ENCODE data around the gene PDE2A.

The PDE2A gene

GRCh38 chr11:72602250-72602904 lies 71.8 kb downstream of the PDE2A start:
- no peaks in the 10 kb centered on the region for H3K9me3 Mint-ChIP-seq
- H3K27me3 Mint-ChIP-seq: peaks cover 46 to 61% of the 10 kb centered on the region in 2 donors
- no peak overlapping the region for H3K4me3 Mint-ChIP-seq
- no peaks in the 10 kb centered on the region for H3K36me3 Mint-ChIP-seq
- peaks cover 0 to 7% of the 10 kb centered on the region in 2 donors for H3K4me1 Mint-ChIP-seq
- H3K27ac Mint-ChIP-seq: no peak overlapping the region
- ATAC-seq (replicated peaks): no peak
- DNase-seq: no peak

GRCh38 chr11:72600557-72600956 lies 73.7 kb downstream of the PDE2A start:
- H3K4me3 Mint-ChIP-seq: no peak overlapping the region
- ATAC-seq (replicated peaks) (no peak), DNase-seq (no peak)
- peaks cover 41 to 52% of the 10 kb centered on the region in 2 donors for H3K27me3 Mint-ChIP-seq
- H3K36me3 Mint-ChIP-seq: no peaks in the 10 kb centered on the region
- H3K4me1 Mint-ChIP-seq: no peaks in the 10 kb centered on the region
- H3K9me3 Mint-ChIP-seq: no peaks in the 10 kb centered on the region
- no peak overlapping the region for H3K27ac Mint-ChIP-seq

- Mint-ChIP-seq H3K27ac (no peak overlapping the region), H3K36me3 (no peaks in the 10 kb centered on the region), H3K4me3 (no peak overlapping the region), H3K27me3 (peaks cover 43 to 50% of the 10 kb centered on the region in 2 donors), H3K4me1 (no peaks in the 10 kb centered on the region), H3K9me3 (no peaks in the 10 kb centered on the region)
- ATAC-seq (replicated peaks) (no peak), DNase-seq (no peak)
Measured at GRCh38 chr11:72599325-72600117, 74.7 kb downstream of the PDE2A start.

GRCh38 chr11:72598906-72599305 lies 75.3 kb downstream of the PDE2A start:
- Mint-ChIP-seq H3K36me3 (no peaks in the 10 kb centered on the region), H3K27ac (no peak overlapping the region), H3K4me1 (no peaks in the 10 kb centered on the region), H3K4me3 (no peak overlapping the region), H3K9me3 (no peaks in the 10 kb centered on the region), H3K27me3 (peaks cover 40 to 50% of the 10 kb centered on the region in 2 donors)
- DNase-seq: no peak
- ATAC-seq (replicated peaks): no peak

GRCh38 chr11:72598466-72598865 lies 75.8 kb downstream of the PDE2A start:
- no peak for DNase-seq
- Mint-ChIP-seq H3K4me1 (no peaks in the 10 kb centered on the region), H3K4me3 (no peak overlapping the region)

DNA sequence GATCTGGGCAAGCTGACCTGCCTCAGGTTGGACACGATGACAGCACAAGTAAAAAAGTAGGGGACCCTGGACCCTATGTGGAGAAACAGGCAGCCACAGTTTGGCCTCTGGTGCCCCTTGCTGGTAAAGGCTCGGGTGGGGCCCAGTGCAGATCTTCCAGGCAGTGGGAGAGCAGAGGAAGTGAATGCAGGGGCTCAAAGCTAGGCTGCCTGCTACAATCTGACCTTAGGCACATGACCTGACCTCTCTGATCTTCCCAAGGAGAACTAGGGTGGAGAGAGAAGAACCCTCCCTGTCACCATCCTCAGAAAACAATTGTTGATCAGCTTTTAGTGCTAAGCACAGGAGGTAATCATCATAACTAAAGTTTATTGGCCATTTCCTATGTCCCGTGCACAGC lies 76.5 kb downstream of the PDE2A start:
- Mint-ChIP-seq H3K27me3 (peaks cover 43 to 55% of the 10 kb centered on the region in 2 donors), H3K9me3 (no peaks in the 10 kb centered on the region), H3K27ac (no peak overlapping the region), H3K4me1 (no peaks in the 10 kb centered on the region), H3K36me3 (no peaks in the 10 kb centered on the region), H3K4me3 (no peak overlapping the region)
- ATAC-seq (replicated peaks): no peak
- no peak for DNase-seq

More at GRCh38 chr11:72598466-72598865, 75.8 kb downstream of the PDE2A start:
- no peak for ATAC-seq (replicated peaks)
- no peak overlapping the region for H3K27ac Mint-ChIP-seq
- H3K9me3 Mint-ChIP-seq: no peaks in the 10 kb centered on the region
- no peaks in the 10 kb centered on the region for H3K36me3 Mint-ChIP-seq
- H3K27me3 Mint-ChIP-seq: peaks cover 43 to 55% of the 10 kb centered on the region in 2 donors

- Mint-ChIP-seq H3K4me1 (peaks cover 13 to 16% of the 10 kb centered on the region in 2 donors), H3K27me3 (peaks cover 52 to 62% of the 10 kb centered on the region in 2 donors), H3K27ac (no peak overlapping the region), H3K4me3 (no peak overlapping the region), H3K9me3 (no peaks in the 10 kb centered on the region), H3K36me3 (no peaks in the 10 kb centered on the region)
- ATAC-seq (replicated peaks): no peak
- no peak for DNase-seq
Measured at GRCh38 chr11:72595292-72595684, 78.9 kb downstream of the PDE2A start.

GRCh38 chr11:72594493-72595291 lies 79.5 kb downstream of the PDE2A start:
- Mint-ChIP-seq H3K36me3 (no peaks in the 10 kb centered on the region), H3K4me1 (peaks cover 19 to 20% of the 10 kb centered on the region in 2 donors), H3K4me3 (no peak overlapping the region), H3K27me3 (peaks cover 56 to 67% of the 10 kb centered on the region in 2 donors), H3K27ac (no peak overlapping the region), H3K9me3 (no peaks in the 10 kb centered on the region)
- ATAC-seq (replicated peaks) (no peak), DNase-seq (no peak)

DNA sequence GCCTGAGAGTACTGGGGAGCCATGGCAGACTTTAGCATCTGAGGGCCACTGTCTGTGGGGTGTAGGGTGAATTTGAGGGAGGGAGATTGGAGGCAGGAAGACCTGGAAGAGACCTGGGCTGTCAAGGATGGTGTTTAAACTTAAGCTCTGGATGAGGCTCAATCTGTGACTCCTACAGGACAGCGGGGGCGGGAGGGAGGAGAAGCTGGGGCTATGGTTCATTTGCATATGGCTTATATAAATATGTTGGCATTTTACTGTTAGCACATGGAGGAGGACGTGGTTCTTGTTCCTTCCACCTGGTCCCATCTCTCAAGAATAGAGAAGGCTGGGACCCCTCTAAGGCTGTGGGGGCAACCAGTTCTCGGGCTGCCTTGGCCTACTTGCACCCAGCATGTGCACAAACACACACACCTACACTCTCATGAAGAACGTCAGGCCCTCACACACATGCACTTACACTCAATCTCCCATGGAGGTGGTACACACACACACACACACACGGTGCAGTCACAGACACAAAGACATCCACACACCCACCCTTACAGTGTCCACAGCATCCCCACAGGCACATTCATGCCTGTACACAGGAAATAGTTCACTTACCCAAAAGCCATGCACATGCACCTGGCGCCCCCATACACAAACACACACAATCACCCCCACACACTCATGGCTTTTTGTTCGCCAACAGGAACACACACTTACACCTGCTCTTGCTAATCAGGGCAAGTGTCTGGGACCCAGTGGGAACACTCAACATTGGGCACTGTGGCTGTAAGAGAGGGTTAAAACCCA lies 81.3 kb downstream of the PDE2A start:
- Mint-ChIP-seq H3K36me3 (no peaks in the 10 kb centered on the region), H3K4me3 (no peak overlapping the region), H3K9me3 (no peaks in the 10 kb centered on the region), H3K4me1 (peaks cover 21 to 22% of the 10 kb centered on the region in 2 donors), H3K27me3 (peaks cover 58 to 72% of the 10 kb centered on the region in 2 donors), H3K27ac (no peak overlapping the region)
- ATAC-seq (replicated peaks) (no peak), DNase-seq (no peak)

- DNase-seq (peak; percentile 31), ATAC-seq (replicated peaks) (peak; percentile 72 to 85)
- Mint-ChIP-seq H3K4me3 (no peak overlapping the region), H3K27ac (no peak overlapping the region), H3K27me3 (peaks cover 65 to 81% of the 10 kb centered on the region in 2 donors), H3K9me3 (no peaks in the 10 kb centered on the region), H3K36me3 (no peaks in the 10 kb centered on the region), H3K4me1 (peaks cover 21 to 22% of the 10 kb centered on the region in 2 donors)
Measured at GRCh38 chr11:72591785-72592502, 82.3 kb downstream of the PDE2A start.

- peaks cover 21 to 24% of the 10 kb centered on the region in 2 donors for H3K4me1 Mint-ChIP-seq
- no peak for ATAC-seq (replicated peaks)
- DNase-seq: no peak
- no peak overlapping the region for H3K27ac Mint-ChIP-seq
- no peaks in the 10 kb centered on the region for H3K36me3 Mint-ChIP-seq
- H3K27me3 Mint-ChIP-seq: peaks cover 69 to 85% of the 10 kb centered on the region in 2 donors
- H3K9me3 Mint-ChIP-seq: no peaks in the 10 kb centered on the region
- peak overlapping the region in 1 of 2 donors; percentile 33 for H3K4me3 Mint-ChIP-seq
Measured at GRCh38 chr11:72591023-72591422, 83.2 kb downstream of the PDE2A start.

GRCh38 chr11:72589802-72590761 lies 84.1 kb downstream of the PDE2A start:
- H3K36me3 Mint-ChIP-seq: no peaks in the 10 kb centered on the region
- peaks cover 30 to 33% of the 10 kb centered on the region in 2 donors for H3K4me1 Mint-ChIP-seq
- DNase-seq (peak; percentile 31), ATAC-seq (replicated peaks) (peak; percentile 40 to 47)
- H3K27me3 Mint-ChIP-seq: peaks cover 65 to 84% of the 10 kb centered on the region in 2 donors
- H3K4me3 Mint-ChIP-seq: peak overlapping the region; percentile 86 to 95
- H3K9me3 Mint-ChIP-seq: no peaks in the 10 kb centered on the region
- H3K27ac Mint-ChIP-seq: peak overlapping the region; percentile 38

All from stimulated activated naive B cell treated with anti-CD40 and anti-IgM and Interleukin-4, amounts not matched to agents 10 μg/mL and 1 μg/mL and 100 μg/mL, for 72 hours (primary cell).